Measurements from ENCODE around the gene TBC1D14. TPM values are rescaled to one million over a fixed set of nuclear protein-coding genes. Genes with fewer than 3 reads are reported as not detected.

The TBC1D14 gene
- total and polyA plus RNA-seq, 2 of the 8 experiments (the other 6 are each of a cell fraction or from before 2014, with no cell fraction given): 45.6 to 48.2 TPM

DNA sequence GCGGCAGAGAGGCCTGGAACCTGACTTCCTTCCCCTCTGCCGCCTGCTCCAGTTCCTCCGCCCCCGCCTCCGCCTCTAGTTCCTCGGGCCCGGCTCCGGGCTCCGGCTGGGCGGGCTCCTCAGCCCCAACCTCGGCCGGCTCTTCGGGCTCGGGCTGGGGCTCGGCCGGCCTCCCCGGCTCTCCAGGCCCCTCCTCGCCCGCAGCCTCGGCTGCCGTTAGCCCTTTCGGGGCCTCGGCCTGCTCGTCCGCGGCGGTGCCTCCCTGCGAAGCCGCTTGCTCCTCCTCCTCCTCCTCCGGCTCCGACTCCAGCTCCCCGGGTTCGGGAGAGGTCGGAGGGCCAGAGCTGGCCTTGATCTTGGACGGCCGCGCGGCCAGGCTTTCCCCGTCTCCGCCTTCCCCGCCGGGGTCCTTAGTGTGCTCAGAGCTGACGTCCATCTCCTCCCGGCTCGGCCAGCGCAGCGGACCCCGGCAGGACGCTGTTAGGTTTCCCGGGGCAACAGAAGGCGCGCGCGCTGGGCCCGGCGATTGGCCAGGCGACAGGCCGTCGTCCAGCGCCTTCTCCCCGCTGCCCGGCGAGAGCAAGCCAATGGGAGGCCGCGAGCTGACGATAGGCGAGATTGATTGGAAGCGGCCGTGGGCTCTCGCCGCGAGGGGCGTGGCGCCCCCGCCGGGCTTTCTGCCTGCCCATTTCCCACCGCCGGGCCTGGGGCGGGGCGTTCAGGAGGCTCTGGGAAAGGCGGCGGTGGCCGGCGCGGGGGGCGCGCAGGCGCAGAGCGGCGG lies 133.1 kb downstream of the TBC1D14 start (continued):
- no peak for TF ChIP-seq TBP (IDR thresholded peaks at IDR 0.05; ENCODE audit: low read depth, low read length)
- no peak for TF ChIP-seq SAP30 (IDR thresholded peaks at IDR 0.05; ENCODE audit: insufficient read depth, insufficient replicate concordance, low read length)
- peak; percentile 78 for TF ChIP-seq E2F6 (IDR thresholded peaks at IDR 0.05)
- no peak for TF ChIP-seq POLR2A (IDR thresholded peaks at IDR 0.05; ENCODE audit: control extremely low read depth in 1 of 2, low read depth in 2 of 2, low read length in 2 of 2)
- TF ChIP-seq RNF2 (IDR thresholded peaks at IDR 0.05; ENCODE audit: borderline replicate concordance, low read depth, low read length, missing control alignments, poor library complexity, severe bottlenecking): no peak
- peak; percentile 59; the same call in 1 of the 2 replicates for TF ChIP-seq EGR1 (IDR thresholded peaks at IDR 0.05; ENCODE audit: borderline replicate concordance, low read depth, low read length)
- no peak for TF ChIP-seq EP300 (IDR thresholded peaks at IDR 0.05; ENCODE audit: borderline replicate concordance in 1 of 2, low read depth in 2 of 2, low read length in 2 of 2)
- no peak for TF ChIP-seq TCF12 (IDR thresholded peaks at IDR 0.05; ENCODE audit: low read depth, low read length)
- no peak for TF ChIP-seq KDM5A (IDR thresholded peaks at IDR 0.05; ENCODE audit: low read length)
- TF ChIP-seq RXRA (IDR thresholded peaks at IDR 0.05; ENCODE audit: insufficient read depth, low read depth, low read length): no peak
- TF ChIP-seq GABPA (IDR thresholded peaks at IDR 0.05; ENCODE audit: borderline replicate concordance, insufficient read depth, low read length): no peak
- TF ChIP-seq, protein P1, sequence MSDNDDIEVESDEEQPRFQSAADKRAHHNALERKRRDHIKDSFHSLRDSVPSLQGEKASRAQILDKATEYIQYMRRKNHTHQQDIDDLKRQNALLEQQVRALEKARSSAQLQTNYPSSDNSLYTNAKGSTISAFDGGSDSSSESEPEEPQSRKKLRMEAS (IDR thresholded peaks at IDR 0.05): peak; percentile 54
- peak; percentile 59 for TF ChIP-seq CREB1 (IDR thresholded peaks at IDR 0.05)
- 0 out of 2 replicates have a peak, but pooled peaks have one; percentile 59 for TF ChIP-seq RBBP5 (IDR thresholded peaks at IDR 0.05; ENCODE audit: borderline replicate concordance, low read depth, low read length)
- peak; percentile 65 for TF ChIP-seq KDM4A (IDR thresholded peaks at IDR 0.05; ENCODE audit: low read depth, low read length, severe bottlenecking)
- TF ChIP-seq HDAC6 (IDR thresholded peaks at IDR 0.05; ENCODE audit: low read depth, low read length): no peak
- TF ChIP-seq JUN (IDR thresholded peaks at IDR 0.05; ENCODE audit: low read depth, low read length): no peak
- TF ChIP-seq TAF1 (IDR thresholded peaks at IDR 0.05; ENCODE audit: low read depth, low read length): no peak; the same call in 1 of the 2 replicates
- no peak for TF ChIP-seq JUND (IDR thresholded peaks at IDR 0.05; ENCODE audit: low read length)
- TF ChIP-seq CBX8 (IDR thresholded peaks at IDR 0.05; ENCODE audit: borderline replicate concordance, low read depth, low read length): no peak
- no peak for TF ChIP-seq EZH2 (IDR thresholded peaks at IDR 0.05; ENCODE audit: low read depth, low read length, severe bottlenecking)
- TF ChIP-seq SRF (IDR thresholded peaks at IDR 0.05; ENCODE audit: low read depth, low read length): no peak
